SH-SY5Y (cell line): ENCODE data around the gene TMEM63C.

Source experiments
- GATA2 ChIP-seq: IDR thresholded peaks from 2 replicates; pipeline ENCODE4 v1.6.1; 2011; ENCODE audit warnings: mild to moderate bottlenecking, low read depth, low read length
- GATA3 ChIP-seq: IDR thresholded peaks from 2 replicates; pipeline ENCODE4 v1.6.1; 2011; ENCODE audit warnings: low read depth, mild to moderate bottlenecking, low read length, moderate library complexity

GRCh38 chr14:77275041-77275580, 93.5 kb downstream of the TMEM63C start:
- TF ChIP-seq GATA2 (no peak), GATA3 (no peak)
